ENCODE data around the gene MYD88. TPM values are rescaled to one million over a fixed set of nuclear protein-coding genes. Genes with fewer than 3 reads are reported as not detected.

The MYD88 gene
- total and polyA plus RNA-seq, 2 experiments from 2014 or later: 12.7 to 51.4 TPM

DNA sequence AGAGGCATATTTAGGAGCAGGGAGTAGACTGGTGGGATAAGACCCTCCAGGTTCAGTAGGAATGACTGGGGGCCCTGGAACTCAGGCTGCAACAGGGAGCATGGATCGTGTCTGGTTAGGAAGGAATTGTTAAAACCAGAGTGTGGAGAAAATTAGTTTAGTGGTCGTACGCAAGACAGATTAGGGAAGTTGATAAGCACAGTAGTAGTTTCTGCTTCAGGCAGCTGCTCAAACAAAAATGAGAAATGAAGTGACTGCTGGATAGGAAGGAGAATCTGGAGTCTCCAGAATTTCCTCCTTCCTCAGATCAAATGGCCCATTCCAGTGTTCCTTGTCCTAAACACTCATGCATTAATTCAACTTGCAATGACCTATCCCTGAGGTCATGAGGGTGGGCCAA lies 11.2 kb downstream of the MYD88 start:
- Histone ChIP-seq H3K9me3 (ENCODE audit: low read depth) (no peaks in the 10 kb centered on the region), H3K27ac (no peak overlapping the region), H2AFZ (no peak overlapping the region), H3K4me2 (no peak overlapping the region), H3K36me3 (replicated peaks; ENCODE audit: insufficient read depth, low read depth) (no peaks in the 10 kb centered on the region), H3K4me3 (no peak overlapping the region), H3K9me2 (replicated peaks; ENCODE audit: insufficient read depth) (no peaks in the 10 kb centered on the region), H3K79me2 (no peaks in the 10 kb centered on the region), H3K27me3 (no peaks in the 10 kb centered on the region), H3K4me1 (ENCODE audit: insufficient read depth) (no peaks in the 10 kb centered on the region), H4K20me1 (ENCODE audit: insufficient read depth, poor library complexity, severe bottlenecking) (no peaks in the 10 kb centered on the region)
- TF ChIP-seq CTCF (IDR thresholded peaks at IDR 0.05; ENCODE audit: poor library complexity): no peak
- no peak for DNase-seq (ENCODE audit: low spot score)
- WGBS (ENCODE audit: low lambda C conversion rate, missing lambda C conversion rate): 48% methylated on average over 3 of the region's 3 CpGs

- Histone ChIP-seq H3K36me3 (replicated peaks; ENCODE audit: insufficient read depth, low read depth) (no peaks in the 10 kb centered on the region), H3K4me1 (ENCODE audit: insufficient read depth) (no peaks in the 10 kb centered on the region), H3K27me3 (no peaks in the 10 kb centered on the region), H3K4me3 (no peak overlapping the region), H3K27ac (no peak overlapping the region), H3K9me3 (ENCODE audit: low read depth) (no peaks in the 10 kb centered on the region), H4K20me1 (ENCODE audit: insufficient read depth, poor library complexity, severe bottlenecking) (no peaks in the 10 kb centered on the region), H3K9me2 (replicated peaks; ENCODE audit: insufficient read depth) (no peaks in the 10 kb centered on the region), H3K4me2 (no peak overlapping the region), H3K79me2 (no peaks in the 10 kb centered on the region), H2AFZ (no peak overlapping the region)
- DNase-seq (ENCODE audit: low spot score): no peak
- TF ChIP-seq EZH2 (IDR thresholded peaks at IDR 0.05; ENCODE audit: borderline replicate concordance): no peak
- TF ChIP-seq EZH2phosphoT487 (IDR thresholded peaks at IDR 0.05; ENCODE audit: low read depth, severe bottlenecking, unreplicated experiment): no peak
- TF ChIP-seq CTCF (IDR thresholded peaks at IDR 0.05; ENCODE audit: poor library complexity): peak; percentile 17
- WGBS (ENCODE audit: low lambda C conversion rate, missing lambda C conversion rate): 80% methylated on average over 3 of the region's 3 CpGs
Measured at GRCh38 chr3:38150780-38151528, 12.5 kb downstream of the MYD88 start.

GRCh38 chr3:38151667-38152265 lies 13.3 kb downstream of the MYD88 start:
- Histone ChIP-seq H2AFZ (no peak overlapping the region), H4K20me1 (ENCODE audit: insufficient read depth, poor library complexity, severe bottlenecking) (no peaks in the 10 kb centered on the region), H3K4me1 (ENCODE audit: insufficient read depth) (no peaks in the 10 kb centered on the region), H3K36me3 (replicated peaks; ENCODE audit: insufficient read depth, low read depth) (no peaks in the 10 kb centered on the region), H3K27me3 (no peaks in the 10 kb centered on the region), H3K27ac (peak overlapping the region; percentile 32), H3K4me3 (no peak overlapping the region), H3K9me2 (replicated peaks; ENCODE audit: insufficient read depth) (no peaks in the 10 kb centered on the region), H3K79me2 (no peaks in the 10 kb centered on the region), H3K4me2 (no peak overlapping the region), H3K9me3 (ENCODE audit: low read depth) (no peaks in the 10 kb centered on the region)
- TF ChIP-seq EZH2phosphoT487 (IDR thresholded peaks at IDR 0.05; ENCODE audit: low read depth, severe bottlenecking, unreplicated experiment) (no peak), CTCF (IDR thresholded peaks at IDR 0.05; ENCODE audit: poor library complexity) (no peak), EZH2 (IDR thresholded peaks at IDR 0.05; ENCODE audit: borderline replicate concordance) (no peak)
- no peak for DNase-seq (ENCODE audit: low spot score)
- 98% methylated on average over 3 of the region's 3 CpGs for WGBS (ENCODE audit: low lambda C conversion rate, missing lambda C conversion rate)
